Trophoblast cell (in vitro differentiated cells and primary cell): ENCODE data around the gene USP7.
"Not testable (repeated sequence)": the region's sequence is repeated elsewhere in the genome, so short reads cannot be mapped to it uniquely, and the experiment has no call there.

Experiments used
- DNase-seq, 2 donors: peaks; one replicate each; pipeline ENCODE4 v3.0.0-alpha.2; 2016
- H2AFZ ChIP-seq: 2 replicates; pipeline ENCODE4 v1.6.1; 2013; ENCODE audit warnings: low read length, moderate library complexity, mild to moderate bottlenecking; ENCODE audit not compliant: insufficient read depth, poor library complexity
- H2AK5ac ChIP-seq: 2 replicates; pipeline ENCODE4 v1.6.1; 2013; ENCODE audit warnings: mild to moderate bottlenecking, low read length
- H2BK120ac ChIP-seq: 2 replicates; pipeline ENCODE4 v1.6.1; 2013; ENCODE audit warnings: low read length, mild to moderate bottlenecking, moderate library complexity; ENCODE audit not compliant: insufficient read depth, poor library complexity
- H2BK12ac ChIP-seq: 2 replicates; pipeline ENCODE4 v1.6.1; 2013; ENCODE audit warnings: mild to moderate bottlenecking, low read length, moderate library complexity
- H2BK5ac ChIP-seq: 2 replicates; pipeline ENCODE4 v1.6.1; 2013; ENCODE audit warnings: low read length, low read depth, moderate library complexity, mild to moderate bottlenecking; ENCODE audit not compliant: poor library complexity
- H3K14ac ChIP-seq: 2 replicates; pipeline ENCODE4 v1.6.1; 2013; ENCODE audit warnings: mild to moderate bottlenecking, low read length
- H3K18ac ChIP-seq: 2 replicates; pipeline ENCODE4 v1.6.1; 2013; ENCODE audit warnings: mild to moderate bottlenecking, low read length
- H3K23ac ChIP-seq: 2 replicates; pipeline ENCODE4 v1.6.1; 2013; ENCODE audit warnings: low read length
- H3K27ac ChIP-seq: 2 replicates; pipeline ENCODE4 v1.5.1; 2013; ENCODE audit warnings: low read depth, mild to moderate bottlenecking, inconsistent platforms, low read length, moderate library complexity
- H3K27me3 ChIP-seq: 2 replicates; pipeline ENCODE4 v1.6.1; 2013; ENCODE audit warnings: inconsistent platforms, mild to moderate bottlenecking, low read length, moderate library complexity; ENCODE audit not compliant: insufficient read depth
- H3K36me3 ChIP-seq, 2 experiments: 1 replicate in 1 of 2; 2 replicates in 1 of 2; pipeline ENCODE4 v1.6.1; 2013; ENCODE audit warnings: low read length in 2 of 2, mild to moderate bottlenecking in 2 of 2, moderate library complexity in 1 of 2; ENCODE audit not compliant: insufficient read depth in 2 of 2, control insufficient read depth in 1 of 2
- H3K4ac ChIP-seq: 2 replicates; pipeline ENCODE4 v1.6.1; 2013; ENCODE audit warnings: low read depth, mild to moderate bottlenecking, low read length, moderate library complexity
- H3K4me1 ChIP-seq, 2 experiments: 1 replicate in 1 of 2; 2 replicates in 1 of 2; pipeline ENCODE4 v1.6.1; 2013; ENCODE audit warnings: low read length in 2 of 2, mild to moderate bottlenecking in 2 of 2, moderate library complexity in 1 of 2; ENCODE audit not compliant: insufficient read depth in 2 of 2, control insufficient read depth in 1 of 2
- H3K4me2 ChIP-seq: 2 replicates; pipeline ENCODE4 v1.6.1; 2013; ENCODE audit warnings: inconsistent platforms, mild to moderate bottlenecking, low read length, moderate library complexity
- H3K4me3 ChIP-seq: 2 replicates; pipeline ENCODE4 v1.5.1; 2013; ENCODE audit warnings: mild to moderate bottlenecking, low read depth, low read length, inconsistent platforms
- H3K79me1 ChIP-seq: one replicate; pipeline ENCODE4 v1.6.1; 2013; ENCODE audit warnings: low read length
- H3K79me2 ChIP-seq: 2 replicates; pipeline ENCODE4 v1.6.1; 2013; ENCODE audit warnings: low read length, mild to moderate bottlenecking; ENCODE audit not compliant: control insufficient read depth, insufficient read depth, poor library complexity
- H3K9ac ChIP-seq: 2 replicates; pipeline ENCODE4 v1.6.1; 2013; ENCODE audit warnings: mild to moderate bottlenecking, low read length
- H3K9me3 ChIP-seq: 2 replicates; pipeline ENCODE4 v1.6.1; 2013; ENCODE audit warnings: low read depth, mild to moderate bottlenecking, control low read depth, inconsistent platforms, low read length; ENCODE audit not compliant: insufficient read depth
- H4K12ac ChIP-seq: 2 replicates; pipeline ENCODE4 v1.6.1; 2013; ENCODE audit warnings: low read depth, mild to moderate bottlenecking, low read length, moderate library complexity
- H4K8ac ChIP-seq: 2 replicates; pipeline ENCODE4 v1.6.1; 2013; ENCODE audit warnings: low read depth, mild to moderate bottlenecking, low read length, moderate library complexity
- H4K91ac ChIP-seq: one replicate; pipeline ENCODE4 v1.6.1; 2013; ENCODE audit warnings: low read depth, mild to moderate bottlenecking, low read length, moderate library complexity
- WGBS: extraction: QIAGEN DNeasy Blood & Tissue Kit; methylation state at CpG from one replicate; pipeline ENCODE4 v1.1.7; 2013; ENCODE audit warnings: missing lambda C conversion rate; ENCODE audit not compliant: insufficient read length, insufficient coverage; ENCODE audit errors: extremely low coverage; 5-methylcytosine and 5-hydroxymethylcytosine counted together

USP7 gene

DNA sequence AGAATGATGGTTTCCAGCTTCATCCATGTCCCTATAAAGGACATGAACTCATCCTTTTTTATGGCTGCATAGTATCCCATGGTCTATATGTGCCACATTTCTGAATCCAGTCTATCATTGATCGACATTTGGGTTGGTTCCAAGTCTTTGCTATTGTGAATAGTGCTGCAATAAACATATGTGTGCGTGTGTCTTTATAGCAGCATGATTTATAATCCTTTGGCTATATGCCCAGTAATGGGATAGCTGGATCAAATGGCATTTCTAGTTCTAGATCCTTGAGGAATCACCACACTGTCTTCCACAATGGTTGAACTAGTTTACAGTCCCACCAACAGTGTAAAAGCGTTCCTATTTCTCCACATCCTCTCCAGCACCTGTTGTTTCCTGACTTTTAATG, 12.5 kb upstream of the USP7 start:
- not testable (repeated sequence) for H3K27ac ChIP-seq, H2AFZ ChIP-seq, H3K9me3 ChIP-seq, H2AK5ac ChIP-seq, H2BK120ac ChIP-seq, H2BK12ac ChIP-seq, H3K79me1 ChIP-seq, H4K8ac ChIP-seq, H3K27me3 ChIP-seq, H3K79me2 ChIP-seq, H3K18ac ChIP-seq, H3K36me3 ChIP-seq, H3K4ac ChIP-seq, H2BK5ac ChIP-seq, DNase-seq, H3K4me1 ChIP-seq, H3K4me2 ChIP-seq, H3K4me3 ChIP-seq, H3K23ac ChIP-seq, H3K14ac ChIP-seq, H4K12ac ChIP-seq, H4K91ac ChIP-seq, H3K9ac ChIP-seq
- WGBS = no CpG with 5 or more reads among the region's 3 CpGs

DNA sequence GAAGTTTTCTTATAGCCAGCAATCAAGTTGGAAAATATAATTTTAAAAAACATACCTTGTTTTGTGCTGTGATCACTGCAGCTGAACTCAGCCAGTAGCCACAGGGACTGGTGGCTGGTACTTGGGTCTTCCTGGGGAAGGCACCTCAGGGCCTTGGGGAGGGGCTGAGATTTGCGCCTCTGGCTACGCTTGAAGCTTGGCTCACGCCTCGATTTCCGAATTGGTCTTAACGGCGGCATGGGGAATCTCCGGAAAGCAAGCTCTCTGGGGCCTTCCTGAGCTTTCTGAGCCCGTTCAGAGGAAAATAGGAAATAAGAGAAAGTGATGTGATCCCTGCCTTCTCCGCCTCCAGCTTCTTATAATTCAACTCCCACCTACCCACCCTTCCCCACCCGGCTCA, 11.3 kb upstream of the USP7 start:
- Histone ChIP-seq H2BK5ac (no peak overlapping the region), H3K14ac (no peak overlapping the region), H3K9me3 (no peaks in the 10 kb centered on the region), H3K18ac (no peak overlapping the region), H2AK5ac (no peak overlapping the region), H2BK120ac (no peak overlapping the region), H4K91ac (no peak overlapping the region), H3K9ac (no peak overlapping the region), H2AFZ (no peak overlapping the region), H3K23ac (no peak overlapping the region), H3K79me1 (no peaks in the 10 kb centered on the region), H3K79me2 (no peaks in the 10 kb centered on the region), H3K4me1 (no peaks in the 10 kb centered on the region), H2BK12ac (no peak overlapping the region), H4K12ac (no peak overlapping the region), H4K8ac (no peak overlapping the region), H3K27ac (no peak overlapping the region), H3K4ac (no peak overlapping the region), H3K4me2 (no peak overlapping the region), H3K36me3 (no peaks in the 10 kb centered on the region), H3K4me3 (no peak overlapping the region), H3K27me3 (no peaks in the 10 kb centered on the region)
- WGBS = no CpG with 5 or more reads among the region's 11 CpGs
- DNase-seq = no peak

DNA sequence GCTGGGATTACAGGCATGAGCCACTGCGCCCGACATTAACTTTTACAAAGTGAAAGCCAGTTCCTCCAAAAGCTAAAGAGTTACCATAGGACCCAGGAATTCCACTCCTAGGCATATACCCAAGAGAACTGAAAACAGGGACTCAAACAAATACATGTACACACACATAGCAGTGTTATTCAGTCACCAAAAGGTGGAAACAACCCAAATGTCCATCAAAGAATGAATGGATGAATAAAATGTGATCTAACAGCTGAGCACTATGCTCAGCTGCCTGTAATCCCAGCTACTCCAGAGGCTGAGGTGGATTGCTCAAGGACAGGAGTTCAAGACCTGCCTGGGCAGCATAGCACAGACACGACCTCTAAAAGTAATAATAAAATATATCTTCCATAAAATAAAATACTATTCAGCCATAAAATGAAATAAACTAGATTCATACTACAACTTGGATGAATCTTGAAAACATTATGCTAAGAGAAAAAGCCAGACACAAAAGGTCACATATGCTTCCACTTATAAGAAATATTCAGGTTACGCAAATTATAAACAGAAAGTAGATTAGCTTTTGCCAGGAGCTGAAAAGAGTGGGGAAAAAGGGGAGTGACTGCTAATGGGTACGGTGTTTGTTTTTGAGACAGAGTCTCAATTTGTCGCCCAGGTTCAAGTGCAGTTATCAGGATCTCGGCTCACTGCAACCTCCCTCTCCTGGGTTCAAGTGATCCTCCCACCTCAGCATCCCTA, 9.3 kb upstream of the USP7 start:
- H2AFZ ChIP-seq = no peak overlapping the region
- H4K91ac ChIP-seq = no peak overlapping the region
- no peak overlapping the region for H4K12ac ChIP-seq
- no peak overlapping the region for H2BK12ac ChIP-seq
- no CpG with 5 or more reads among the region's 7 CpGs for WGBS
- H3K9ac ChIP-seq = no peak overlapping the region
- no peak overlapping the region for H3K14ac ChIP-seq
- H3K4ac ChIP-seq = no peak overlapping the region
- no peaks in the 10 kb centered on the region for H3K4me1 ChIP-seq
- no peaks in the 10 kb centered on the region for H3K79me1 ChIP-seq
- no peak overlapping the region for H4K8ac ChIP-seq
- no peaks in the 10 kb centered on the region for H3K9me3 ChIP-seq
- H3K79me2 ChIP-seq = no peaks in the 10 kb centered on the region
- no peak overlapping the region for H3K18ac ChIP-seq
- no peak overlapping the region for H2BK5ac ChIP-seq
- H3K27me3 ChIP-seq = no peaks in the 10 kb centered on the region
- H2BK120ac ChIP-seq = no peak overlapping the region
- no peak overlapping the region for H3K27ac ChIP-seq
- H3K36me3 ChIP-seq = no peaks in the 10 kb centered on the region
- no peak overlapping the region for H3K4me2 ChIP-seq
- no peak overlapping the region for H2AK5ac ChIP-seq
- no peak overlapping the region for H3K23ac ChIP-seq
- no peak overlapping the region for H3K4me3 ChIP-seq
- no peak for DNase-seq

DNA sequence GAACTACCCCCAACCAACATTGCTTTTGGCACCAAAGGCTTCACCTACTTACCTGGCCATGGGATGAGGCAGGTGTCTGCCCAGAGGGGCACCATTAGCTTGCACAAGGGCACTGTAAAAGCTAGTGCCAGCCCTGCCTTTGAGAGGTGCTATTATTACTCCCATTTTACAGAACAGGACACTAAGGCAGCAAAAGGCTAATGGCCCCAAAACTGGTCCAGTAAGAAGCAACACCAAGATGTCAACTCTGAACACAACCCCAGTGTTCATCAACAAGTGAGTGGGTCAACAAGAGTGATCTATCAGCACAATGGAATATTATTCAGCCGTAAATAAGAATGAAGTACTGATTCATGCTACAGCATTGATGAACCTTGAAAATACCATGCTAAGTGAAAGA, 7.7 kb upstream of the USP7 start:
- H3K4me3 ChIP-seq = no peak overlapping the region
- WGBS = no CpG with 5 or more reads among the region's 1 CpG

More for the DNA sequence above, 7.7 kb upstream of the USP7 start:
- H3K9me3 ChIP-seq = no peaks in the 10 kb centered on the region
- no peak overlapping the region for H2BK12ac ChIP-seq
- H3K27me3 ChIP-seq = no peaks in the 10 kb centered on the region
- no peak overlapping the region for H2AFZ ChIP-seq
- H3K14ac ChIP-seq = no peak overlapping the region
- no peak overlapping the region for H3K9ac ChIP-seq
- no peak overlapping the region for H4K8ac ChIP-seq
- H3K79me1 ChIP-seq = no peaks in the 10 kb centered on the region
- H2BK5ac ChIP-seq = no peak overlapping the region
- no peak overlapping the region for H3K4me2 ChIP-seq
- no peak overlapping the region for H3K23ac ChIP-seq
- no peak overlapping the region for H4K12ac ChIP-seq
- no peak overlapping the region for H4K91ac ChIP-seq
- no peak overlapping the region for H3K4ac ChIP-seq
- no peak overlapping the region for H2BK120ac ChIP-seq
- no peaks in the 10 kb centered on the region for H3K79me2 ChIP-seq
- no peak for DNase-seq
- no peaks in the 10 kb centered on the region for H3K4me1 ChIP-seq
- H3K36me3 ChIP-seq = no peaks in the 10 kb centered on the region
- H3K18ac ChIP-seq = no peak overlapping the region
- H3K27ac ChIP-seq = no peak overlapping the region
- no peak overlapping the region for H2AK5ac ChIP-seq
